HepG2 (cell line): ENCODE results near the gene CERS5. TPM values are rescaled to one million over a fixed set of nuclear protein-coding genes. Genes with fewer than 3 reads are reported as not detected.

ENCODE experiments used
- ATF1 ChIP-seq: IDR thresholded peaks from 2 replicates; pipeline ENCODE4 v1.6.1; 2016; ENCODE audit warnings: mild to moderate bottlenecking, control low read depth
- FOXJ3 ChIP-seq: sonication (generic); formaldehyde crosslinking; IDR thresholded peaks from 2 replicates; pipeline ENCODE4 v1.4.0; 2020; ENCODE audit warnings: missing genetic modification reagents, mild to moderate bottlenecking, borderline replicate concordance
- GFI1 ChIP-seq: sonication (generic); formaldehyde crosslinking; IDR thresholded peaks from 2 replicates; pipeline ENCODE4 v1.5.0; 2020; ENCODE audit warnings: missing genetic modification reagents, mild to moderate bottlenecking, borderline replicate concordance
- KDM3A ChIP-seq: IDR thresholded peaks from 2 replicates; pipeline ENCODE4 v1.6.1; 2018; ENCODE audit warnings: low read depth, missing compliant biosample characterization
- KDM4B ChIP-seq: sonication (generic); formaldehyde crosslinking; IDR thresholded peaks from 2 replicates; pipeline ENCODE4 v1.4.0; 2020; ENCODE audit warnings: missing genetic modification reagents
- KMT2B ChIP-seq: IDR thresholded peaks from 2 replicates; pipeline ENCODE4 v1.6.1; 2016; ENCODE audit warnings: missing genetic modification reagents, missing compliant biosample characterization
- MEF2D ChIP-seq: sonication (generic); formaldehyde crosslinking; IDR thresholded peaks from 2 replicates; pipeline ENCODE4 v1.5.1; 2020; ENCODE audit warnings: mild to moderate bottlenecking, missing genetic modification reagents
- SIN3A ChIP-seq: IDR thresholded peaks from 2 replicates; pipeline ENCODE4 v1.6.1; 2011; ENCODE audit warnings: low read depth, mild to moderate bottlenecking, control low read depth, low read length, borderline replicate concordance
- TGIF2 ChIP-seq: IDR thresholded peaks from 2 replicates; pipeline ENCODE4 v1.6.1; 2016; ENCODE audit warnings: control low read depth, missing compliant biosample characterization
- ZNF225 ChIP-seq: sonication (generic); formaldehyde crosslinking; IDR thresholded peaks from 2 replicates; pipeline ENCODE4 v1.4.0; 2020; ENCODE audit warnings: mild to moderate bottlenecking, missing genetic modification reagents
- ZNF335 ChIP-seq: sonication (generic); formaldehyde crosslinking; IDR thresholded peaks from 2 replicates; pipeline ENCODE4 v1.4.0; 2020; ENCODE audit warnings: missing genetic modification reagents
- polyA plus RNA-seq, 8 experiments: library from polyadenylated mRNA; depleted of rRNA in 3 of 8; stranded (reverse) in 7 of 8; unstranded in 1 of 8; fragments of >200 nt; fragmentation: Illumina TruSeq in 4 of 8; extraction: Trizol in 4 of 8; gene quantifications; 2 replicates each; pipeline versions ENCODE4 v1.2.1 to v1.2.3, GENCODE V29; 2011 to 2016; ENCODE audit warnings: low read depth in 4 of 8, missing spikeins in 1 of 8, mixed read lengths in 1 of 8; ENCODE audit not compliant: insufficient read depth in 1 of 8
- total RNA-seq, 5 experiments: library from RNA; depleted of rRNA; stranded (reverse); fragments of >200 nt; fragmentation: Illumina TruSeq; extraction: Trizol; gene quantifications; 2 replicates each; pipeline ENCODE4 v1.2.3, GENCODE V29; 2016; ENCODE audit warnings: low read depth in 1 of 5
- TF ChIP-seq, protein P1 (sequence below): sonication (generic); formaldehyde crosslinking; IDR thresholded peaks from 2 replicates; pipeline ENCODE4 v1.4.0; 2020; ENCODE audit warnings: mild to moderate bottlenecking, low read depth, missing genetic modification reagents
- TF ChIP-seq, protein P2 (sequence below): sonication (generic); formaldehyde crosslinking; IDR thresholded peaks from 2 replicates; pipeline ENCODE4 v1.5.1; 2020; ENCODE audit warnings: mild to moderate bottlenecking, moderate library complexity, missing genetic modification reagents

CERS5 gene
- total and polyA plus RNA-seq, 2 of the 13 experiments (the other 11 are each of a cell fraction or from before 2014, with no cell fraction given): 22.3 to 48.8 TPM

DNA sequence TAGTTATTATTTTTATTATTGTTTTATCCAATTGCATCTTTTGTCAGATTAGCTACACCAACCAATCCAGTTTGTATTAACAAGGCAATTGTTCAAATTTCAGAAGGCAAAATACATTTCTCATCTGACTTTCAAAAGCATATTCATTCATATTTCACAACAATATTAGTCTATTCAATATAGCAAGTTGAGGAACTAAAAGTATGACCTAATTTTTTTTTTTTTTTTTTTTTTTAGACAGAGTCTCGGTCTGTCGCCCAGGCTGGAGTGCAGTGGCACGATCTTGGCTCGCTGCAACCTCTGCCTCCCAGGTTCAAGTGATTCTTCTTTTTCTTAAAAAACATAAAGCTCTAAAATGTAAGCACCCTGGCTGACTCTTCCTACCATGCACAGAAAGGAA, 37.9 kb downstream of the CERS5 start (continued):
- TF ChIP-seq, protein P1, sequence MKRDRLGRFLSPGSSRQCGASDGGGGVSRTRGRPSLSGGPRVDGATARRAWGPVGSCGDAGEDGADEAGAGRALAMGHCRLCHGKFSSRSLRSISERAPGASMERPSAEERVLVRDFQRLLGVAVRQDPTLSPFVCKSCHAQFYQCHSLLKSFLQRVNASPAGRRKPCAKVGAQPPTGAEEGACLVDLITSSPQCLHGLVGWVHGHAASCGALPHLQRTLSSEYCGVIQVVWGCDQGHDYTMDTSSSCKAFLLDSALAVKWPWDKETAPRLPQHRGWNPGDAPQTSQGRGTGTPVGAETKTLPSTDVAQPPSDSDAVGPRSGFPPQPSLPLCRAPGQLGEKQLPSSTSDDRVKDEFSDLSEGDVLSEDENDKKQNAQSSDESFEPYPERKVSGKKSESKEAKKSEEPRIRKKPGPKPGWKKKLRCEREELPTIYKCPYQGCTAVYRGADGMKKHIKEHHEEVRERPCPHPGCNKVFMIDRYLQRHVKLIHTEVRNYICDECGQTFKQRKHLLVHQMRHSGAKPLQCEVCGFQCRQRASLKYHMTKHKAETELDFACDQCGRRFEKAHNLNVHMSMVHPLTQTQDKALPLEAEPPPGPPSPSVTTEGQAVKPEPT (CRISPR knock-in tag): no peak
- TF ChIP-seq SIN3A: no peak
- TF ChIP-seq ATF1 (CRISPR knock-in tag): no peak
- no peak for TF ChIP-seq MEF2D (CRISPR knock-in tag)
- TF ChIP-seq KDM4B (CRISPR knock-in tag): no peak
- TF ChIP-seq KDM3A (CRISPR knock-in tag): no peak
- TF ChIP-seq GFI1: no peak
- TF ChIP-seq, protein P2, sequence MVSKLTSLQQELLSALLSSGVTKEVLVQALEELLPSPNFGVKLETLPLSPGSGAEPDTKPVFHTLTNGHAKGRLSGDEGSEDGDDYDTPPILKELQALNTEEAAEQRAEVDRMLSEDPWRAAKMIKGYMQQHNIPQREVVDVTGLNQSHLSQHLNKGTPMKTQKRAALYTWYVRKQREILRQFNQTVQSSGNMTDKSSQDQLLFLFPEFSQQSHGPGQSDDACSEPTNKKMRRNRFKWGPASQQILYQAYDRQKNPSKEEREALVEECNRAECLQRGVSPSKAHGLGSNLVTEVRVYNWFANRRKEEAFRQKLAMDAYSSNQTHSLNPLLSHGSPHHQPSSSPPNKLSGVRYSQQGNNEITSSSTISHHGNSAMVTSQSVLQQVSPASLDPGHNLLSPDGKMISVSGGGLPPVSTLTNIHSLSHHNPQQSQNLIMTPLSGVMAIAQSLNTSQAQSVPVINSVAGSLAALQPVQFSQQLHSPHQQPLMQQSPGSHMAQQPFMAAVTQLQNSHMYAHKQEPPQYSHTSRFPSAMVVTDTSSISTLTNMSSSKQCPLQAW: no peak
- TF ChIP-seq FOXJ3 (CRISPR knock-in tag): no peak
- no peak for TF ChIP-seq ZNF225
- TF ChIP-seq ZNF335 (CRISPR knock-in tag): no peak
- TF ChIP-seq KMT2B (CRISPR knock-in tag): no peak
- no peak for TF ChIP-seq TGIF2 (CRISPR knock-in tag)
- TF ChIP-seq, all 625 proteins: peak for 0
